ENCODE measurements around the gene MAP4. TPM values are rescaled to one million over a fixed set of nuclear protein-coding genes. Genes with fewer than 3 reads are reported as not detected.

MAP4 gene
- total RNA-seq, 1 donor from 2014 or later, result 191 TPM

DNA sequence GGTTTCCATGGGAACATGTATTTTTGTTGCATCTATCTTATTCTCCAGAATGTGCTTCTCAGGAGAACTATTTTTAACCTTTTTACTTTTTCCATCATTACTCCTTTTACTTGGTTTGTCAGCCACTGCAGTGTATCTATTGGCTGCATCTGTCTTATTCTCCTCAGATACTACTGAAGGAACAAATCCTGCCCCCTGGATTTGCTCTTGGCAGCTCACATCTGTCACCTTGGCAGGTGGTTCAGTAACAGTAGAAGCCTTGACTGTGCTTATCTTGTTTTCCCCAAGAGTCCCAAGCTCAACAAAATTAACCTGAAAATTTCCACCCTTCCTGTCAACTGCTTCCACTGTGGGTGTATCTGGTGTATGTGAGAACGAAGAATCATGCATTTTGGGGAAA lies 106.0 kb downstream of the MAP4 start:
- TF ChIP-seq, protein P1, sequence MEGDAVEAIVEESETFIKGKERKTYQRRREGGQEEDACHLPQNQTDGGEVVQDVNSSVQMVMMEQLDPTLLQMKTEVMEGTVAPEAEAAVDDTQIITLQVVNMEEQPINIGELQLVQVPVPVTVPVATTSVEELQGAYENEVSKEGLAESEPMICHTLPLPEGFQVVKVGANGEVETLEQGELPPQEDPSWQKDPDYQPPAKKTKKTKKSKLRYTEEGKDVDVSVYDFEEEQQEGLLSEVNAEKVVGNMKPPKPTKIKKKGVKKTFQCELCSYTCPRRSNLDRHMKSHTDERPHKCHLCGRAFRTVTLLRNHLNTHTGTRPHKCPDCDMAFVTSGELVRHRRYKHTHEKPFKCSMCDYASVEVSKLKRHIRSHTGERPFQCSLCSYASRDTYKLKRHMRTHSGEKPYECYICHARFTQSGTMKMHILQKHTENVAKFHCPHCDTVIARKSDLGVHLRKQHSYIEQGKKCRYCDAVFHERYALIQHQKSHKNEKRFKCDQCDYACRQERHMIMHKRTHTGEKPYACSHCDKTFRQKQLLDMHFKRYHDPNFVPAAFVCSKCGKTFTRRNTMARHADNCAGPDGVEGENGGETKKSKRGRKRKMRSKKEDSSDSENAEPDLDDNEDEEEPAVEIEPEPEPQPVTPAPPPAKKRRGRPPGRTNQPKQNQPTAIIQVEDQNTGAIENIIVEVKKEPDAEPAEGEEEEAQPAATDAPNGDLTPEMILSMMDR (IDR thresholded peaks at IDR 0.05), result no peak
- ATAC-seq (no peak), DNase-seq (no peak)
- Histone ChIP-seq H3K4me1 (no peaks in the 10 kb centered on the region), H3K27me3 (no peaks in the 10 kb centered on the region), H3K4me3 (no peak overlapping the region), H3K9me3 (no peaks in the 10 kb centered on the region), H3K36me3 (peaks cover 52% of the 10 kb centered on the region), H3K27ac (no peak overlapping the region)
- intact Hi-C loops (cut with DNase I), result no loop called here

DNA sequence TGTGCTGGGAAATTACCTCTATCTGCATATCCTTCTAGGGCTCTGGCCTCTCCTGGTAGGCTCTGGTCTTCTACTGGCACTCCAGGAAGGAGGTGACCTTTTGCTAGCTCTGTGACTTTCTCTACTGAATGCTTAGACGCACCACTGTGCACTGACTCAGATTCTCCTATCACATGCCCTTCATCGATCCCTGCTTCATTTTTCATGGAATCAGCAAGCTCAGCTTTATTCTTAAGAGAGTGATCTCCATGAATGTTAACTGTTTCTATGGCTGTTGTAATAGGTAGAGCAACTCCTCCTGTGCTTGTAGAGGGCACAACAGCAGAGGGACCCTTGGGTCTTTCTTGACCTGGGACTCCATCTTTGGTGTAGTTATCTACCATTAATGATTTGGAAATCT lies 106.6 kb downstream of the MAP4 start:
- TF ChIP-seq, protein P1 (IDR thresholded peaks at IDR 0.05), result no peak
- Histone ChIP-seq H3K4me3 (no peak overlapping the region), H3K27ac (no peak overlapping the region), H3K27me3 (no peaks in the 10 kb centered on the region), H3K4me1 (no peaks in the 10 kb centered on the region), H3K9me3 (no peaks in the 10 kb centered on the region), H3K36me3 (peaks cover 46% of the 10 kb centered on the region)
- ATAC-seq (no peak), DNase-seq (no peak)
- intact Hi-C loops (cut with DNase I), result no loop called here

DNA sequence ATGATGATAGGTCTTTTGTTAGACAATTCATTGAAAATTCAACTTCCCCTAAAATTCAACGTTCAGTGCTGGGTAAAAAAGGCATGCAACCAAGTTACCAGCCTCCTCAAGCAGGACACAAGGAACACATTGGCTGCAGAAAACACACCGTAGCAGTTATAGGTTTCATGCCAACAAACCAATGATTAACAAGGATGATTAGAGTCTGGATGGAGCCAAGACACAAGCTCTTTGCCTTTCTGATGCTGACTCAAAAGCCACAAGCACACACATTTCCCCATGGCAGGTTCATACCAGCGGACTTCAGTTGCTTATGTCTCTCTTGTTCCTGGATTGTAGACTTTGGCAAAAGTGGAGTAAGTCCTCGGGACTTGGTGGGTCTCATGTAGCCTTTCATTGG lies 107.5 kb downstream of the MAP4 start:
- TF ChIP-seq, protein P1 (IDR thresholded peaks at IDR 0.05), result no peak
- DNase-seq, result no peak

DNA sequence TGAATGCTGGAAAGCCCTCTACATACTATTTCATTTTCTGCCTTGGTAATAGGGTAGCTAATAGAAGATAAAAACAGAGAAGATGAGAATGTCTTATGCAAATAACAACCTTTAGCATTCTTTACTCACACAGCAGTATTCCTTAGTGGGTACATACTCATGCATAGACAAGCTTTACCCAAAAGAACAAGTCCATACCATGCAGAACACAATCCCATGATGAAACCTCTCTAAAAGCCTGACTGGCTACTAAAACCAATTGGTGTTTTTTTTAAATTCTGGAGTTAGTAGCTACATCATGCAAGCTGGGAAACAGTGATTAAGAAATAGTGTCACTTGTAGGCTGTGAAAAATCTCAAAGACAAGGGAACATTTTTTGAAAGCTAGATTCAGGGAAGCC lies 108.4 kb downstream of the MAP4 start:
- Histone ChIP-seq H3K4me3 (no peak overlapping the region), H3K9me3 (no peaks in the 10 kb centered on the region), H3K36me3 (peaks cover 29% of the 10 kb centered on the region), H3K4me1 (no peaks in the 10 kb centered on the region), H3K27me3 (no peaks in the 10 kb centered on the region), H3K27ac (no peak overlapping the region)
- TF ChIP-seq, protein P1 (IDR thresholded peaks at IDR 0.05), result no peak
- intact Hi-C loops (cut with DNase I), result no loop called here
- ATAC-seq (no peak), DNase-seq (no peak)

More for the DNA sequence above, 107.5 kb downstream of the MAP4 start:
- Histone ChIP-seq H3K4me3 (no peak overlapping the region), H3K4me1 (no peaks in the 10 kb centered on the region), H3K27me3 (no peaks in the 10 kb centered on the region), H3K27ac (no peak overlapping the region), H3K36me3 (peaks cover 37% of the 10 kb centered on the region), H3K9me3 (no peaks in the 10 kb centered on the region)
- ATAC-seq, result no peak
- intact Hi-C loops (cut with DNase I), result no loop called here

DNA sequence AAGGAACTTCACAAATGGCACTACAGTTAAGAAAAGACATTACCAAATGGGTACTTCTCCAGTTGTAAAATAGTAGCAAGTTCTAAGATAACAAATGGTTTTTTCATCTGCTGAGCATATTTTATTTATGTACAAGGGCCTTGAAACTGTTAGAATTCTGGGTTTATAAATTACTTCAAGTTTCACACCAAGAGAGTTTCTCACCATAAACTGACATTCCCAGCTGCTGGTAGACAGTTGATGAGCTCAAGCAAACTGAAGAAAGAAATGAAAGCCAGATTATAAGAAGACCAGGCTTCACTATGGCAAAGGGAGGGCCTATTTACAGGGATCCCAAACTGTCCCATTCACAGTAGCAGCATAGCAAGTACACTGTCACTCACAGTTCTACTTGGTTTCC lies 113.5 kb downstream of the MAP4 start:
- Histone ChIP-seq H3K27ac (no peak overlapping the region), H3K4me3 (no peak overlapping the region), H3K36me3 (peaks cover 4% of the 10 kb centered on the region), H3K27me3 (no peaks in the 10 kb centered on the region), H3K9me3 (no peaks in the 10 kb centered on the region), H3K4me1 (no peaks in the 10 kb centered on the region)
- DNase-seq, result no peak
- intact Hi-C loops (cut with DNase I), result no loop called here
- TF ChIP-seq, protein P1 (IDR thresholded peaks at IDR 0.05), result no peak
- no peak for ATAC-seq

DNA sequence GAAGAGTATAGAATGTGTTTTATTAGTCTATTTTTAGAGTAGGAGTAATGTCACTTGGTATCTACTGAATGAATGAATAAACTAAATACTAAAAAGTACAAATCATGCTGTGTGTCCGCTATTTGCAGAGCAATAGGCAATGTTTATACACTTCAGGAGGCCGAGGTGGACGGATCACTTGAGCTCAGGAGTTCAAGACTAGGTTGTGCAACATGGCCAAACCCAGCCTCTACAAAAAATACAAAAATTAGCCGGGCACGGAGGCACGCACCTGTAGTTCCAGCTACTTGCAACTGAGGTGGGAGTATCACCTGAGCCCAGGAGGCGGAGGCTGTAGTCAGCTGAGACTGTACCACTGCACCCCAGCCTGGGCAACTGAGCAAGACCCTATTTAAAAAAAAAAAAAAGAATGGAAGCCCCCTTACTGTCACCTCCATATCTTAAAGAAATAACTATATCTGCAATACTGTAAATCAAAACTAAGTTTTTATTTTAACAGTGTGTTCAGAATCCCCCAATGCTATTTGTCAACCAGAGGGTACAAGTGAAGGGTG lies 114.9 kb downstream of the MAP4 start:
- Histone ChIP-seq H3K27ac (no peak overlapping the region), H3K4me3 (no peak overlapping the region), H3K27me3 (no peaks in the 10 kb centered on the region), H3K4me1 (no peaks in the 10 kb centered on the region), H3K9me3 (no peaks in the 10 kb centered on the region), H3K36me3 (peaks cover 4% of the 10 kb centered on the region)
- DNase-seq (no peak), ATAC-seq (peak; percentile 84)
- TF ChIP-seq, protein P1 (IDR thresholded peaks at IDR 0.05), result no peak
- intact Hi-C loops (cut with DNase I), result no loop called here

Measured in upper lobe of right lung (tissue), 1 donor.